Fibroblast of the aortic adventitia (primary cell): Measurements from ENCODE around the gene ADGRE2. TPM values are rescaled to one million over a fixed set of nuclear protein-coding genes. Genes with fewer than 3 reads are reported as not detected.
A peak's percentile ranks its signal among the peaks of the same experiment; 100 is the strongest.

ENCODE experiments used
- DNase-seq: peaks from one replicate; pipeline ENCODE4 v3.0.0-alpha.2; 2010; ENCODE audit warnings: low read depth
- H3K4me3 ChIP-seq: 2 replicates; pipeline ENCODE4 v1.5.1; 2011; ENCODE audit warnings: low read depth, mild to moderate bottlenecking, control low read depth, low read length, moderate library complexity
- CTCF ChIP-seq: IDR thresholded peaks from 2 replicates; pipeline ENCODE4 v1.5.1; 2011; ENCODE audit warnings: mild to moderate bottlenecking, low read length, control low read depth, inconsistent platforms; ENCODE audit not compliant: insufficient read depth
- total RNA-seq: library from RNA; depleted of rRNA; stranded (reverse); fragments of >200 nt; gene quantifications from 2 replicates; pipeline ENCODE4 v1.2.3, GENCODE V29; 2012; ENCODE audit warnings: low replicate concordance

ADGRE2 gene
- total RNA-seq, 1 donor, result 0.09 TPM

- no peak for DNase-seq
- TF ChIP-seq CTCF, result no peak
- no peak overlapping the region for H3K4me3 ChIP-seq
These were observed 77.5 kb downstream of the ADGRE2 start for GRCh38 chr19:14700711-14701375.

DNA sequence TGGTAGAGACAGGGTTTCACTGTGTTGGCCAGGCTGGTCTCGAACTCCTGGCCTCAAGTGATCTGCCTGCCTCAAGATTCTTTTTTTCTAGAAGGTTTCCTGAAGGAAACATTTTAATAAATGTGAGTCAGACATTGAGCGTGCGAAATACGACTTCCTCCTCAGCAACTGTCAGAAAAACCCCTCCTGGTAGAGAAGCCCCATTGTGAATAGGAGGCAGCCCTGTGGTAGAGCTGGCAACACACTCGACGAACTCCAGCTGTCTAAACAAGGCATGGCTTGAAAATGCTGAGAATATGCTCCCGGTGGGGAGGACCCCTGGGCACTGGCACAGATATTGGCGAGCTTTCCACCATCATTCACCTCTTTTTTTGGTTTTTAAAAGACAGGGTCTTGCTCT, 78.7 kb downstream of the ADGRE2 start:
- no peak for DNase-seq
- H3K4me3 ChIP-seq, result no peak overlapping the region
- TF ChIP-seq CTCF, result no peak

DNA sequence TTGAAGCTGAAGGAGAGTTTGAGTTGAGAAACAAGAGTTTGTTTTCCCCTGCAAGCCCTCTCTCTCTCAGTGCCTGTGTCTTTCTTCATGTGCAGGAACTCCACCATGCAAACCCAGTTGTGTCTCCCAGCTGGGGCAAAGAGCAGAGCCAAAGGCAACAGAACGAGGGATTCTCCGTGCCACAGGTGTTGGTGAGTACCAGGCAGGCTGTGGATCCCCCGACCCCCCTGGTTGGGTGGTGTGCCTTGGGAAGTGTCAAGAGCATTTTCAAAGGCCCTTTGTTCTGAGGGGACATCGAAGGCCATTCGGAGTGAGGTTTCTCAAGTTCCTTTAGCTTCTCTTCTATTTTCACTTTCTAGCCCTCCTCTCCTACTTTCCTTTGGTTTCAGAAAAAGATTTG, 82.9 kb downstream of the ADGRE2 start:
- TF ChIP-seq CTCF, result no peak
- no peak overlapping the region for H3K4me3 ChIP-seq
- DNase-seq, result no peak

DNA sequence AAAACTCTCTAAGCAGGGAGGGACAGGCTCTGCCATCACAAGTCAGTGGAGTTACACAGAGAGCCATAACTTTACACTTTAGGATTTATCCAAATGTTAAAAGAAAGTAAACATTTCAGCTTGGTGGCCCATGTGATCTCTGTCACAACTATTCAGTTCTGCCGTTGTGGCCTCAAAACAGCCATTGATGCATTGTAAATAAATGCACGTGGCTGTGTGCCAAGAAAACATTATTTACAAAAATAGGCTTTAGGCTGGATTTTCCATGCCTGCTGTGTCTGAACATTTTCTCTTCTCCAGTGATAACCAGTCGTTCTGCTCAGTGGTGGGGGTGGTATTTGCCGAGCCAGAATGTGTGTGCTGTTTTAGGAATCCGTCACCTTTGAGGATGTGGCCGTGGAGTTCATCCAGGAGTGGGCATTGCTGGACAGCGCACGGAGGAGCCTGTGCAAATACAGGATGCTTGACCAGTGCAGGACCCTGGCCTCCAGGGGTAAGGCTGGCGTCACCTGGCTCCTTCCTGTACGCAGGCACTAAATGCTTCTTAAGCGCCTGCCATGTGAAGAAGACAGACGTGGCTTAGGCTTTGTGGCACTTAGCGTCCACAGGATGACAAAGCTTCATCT, 83.6 kb downstream of the ADGRE2 start:
- no peak overlapping the region for H3K4me3 ChIP-seq
- no peak for TF ChIP-seq CTCF
- DNase-seq, result no peak

DNA sequence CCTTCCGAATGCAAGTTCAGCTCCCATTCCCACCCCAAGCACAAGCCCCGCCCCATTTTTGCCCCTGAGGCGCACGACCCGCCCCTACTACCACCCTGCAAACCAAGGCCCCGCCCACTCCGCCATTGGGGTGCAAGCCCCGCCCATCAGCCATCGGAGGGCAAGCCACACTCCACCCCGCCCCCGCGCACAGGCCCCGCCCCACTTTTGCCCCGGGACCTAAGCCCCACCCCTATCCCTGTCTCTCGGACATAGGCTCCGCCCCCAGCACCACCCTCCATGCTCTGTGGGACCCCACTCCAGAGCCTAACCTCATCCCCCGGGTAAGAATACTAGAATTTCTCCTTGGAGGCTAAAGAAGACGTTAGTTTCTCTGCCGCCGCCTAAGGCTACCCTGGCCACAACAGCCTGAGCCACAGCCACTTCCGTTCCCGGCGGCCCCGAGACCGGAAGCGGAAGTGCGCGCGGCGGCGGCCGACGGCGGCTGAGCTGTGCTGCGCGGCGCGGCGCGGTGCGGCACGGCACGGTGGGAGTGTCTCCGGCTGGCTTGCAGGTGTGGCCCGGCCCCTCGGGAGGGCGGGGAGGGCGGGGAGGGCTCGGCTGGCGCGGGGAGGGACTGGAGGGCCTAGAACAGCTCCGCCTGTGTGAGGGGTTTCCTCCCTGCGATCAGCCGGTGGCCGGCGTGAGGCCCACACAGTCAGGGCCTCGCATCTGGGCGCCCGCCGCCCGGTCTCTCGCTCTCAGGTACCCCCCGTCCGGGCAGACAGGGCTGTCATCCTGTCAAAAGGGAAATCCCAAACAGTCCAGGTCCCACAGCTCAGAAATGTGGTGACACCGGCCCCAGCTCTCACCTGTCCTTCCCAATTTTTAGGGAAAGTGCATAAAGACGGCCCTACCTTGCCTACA, 88.5 kb downstream of the ADGRE2 start, which contains the start of gene ZNF333:
TSS of gene ZNF333 (plus strand) at position 451 of the 906 bp plus-strand sequence. CDS start 3,444 bp downstream, outside the sequence.
- H3K4me3 ChIP-seq, result peak within 1 kb of the TSS; percentile 95
- TF ChIP-seq CTCF, result no peak
- peak; percentile 88 for DNase-seq

- H3K4me3 ChIP-seq, result no peak overlapping the region
- peak; percentile 25 for DNase-seq
- TF ChIP-seq CTCF, result peak; percentile 17
These were observed 91.9 kb downstream of the ADGRE2 start for GRCh38 chr19:14686411-14686810.
